K562 (cell line): ENCODE data around the gene BMP2K. TPM values are rescaled to one million over a fixed set of nuclear protein-coding genes. Genes with fewer than 3 reads are reported as not detected.

Source experiments
- ATAC-seq: fragments of 200-7000 bp; cut with Tn5 transposase; 3 replicates; pipeline ENCODE4 v1.9.1; 2020; ENCODE audit warnings: moderate library complexity
- BruUV-seq: library from RNA; stranded (reverse); fragments of 400-500 nt; replicated peaks from 2 replicates; lab custom pipeline; 2021; lab: Mats Ljungman, UMichigan
- CTCF ChIA-PET: fragments of 300-600 bp; formaldehyde crosslinking; extraction: SDS; loops from one replicate; lab custom pipeline; 2021; ENCODE audit warnings: low intra/inter-chr PET ratio; lab: Yijun Ruan, JAX
- POLR2A ChIA-PET: fragments of 300-600, 350-650 bp; sonication (Branson Sonifier 250); formaldehyde crosslinking; extraction: SDS; loops from one replicate; lab custom pipeline; 2021; ENCODE audit warnings: antibody characterized with exemption, inconsistent platforms; lab: Yijun Ruan, JAX
- DNase-seq, 4 experiments: peaks; one replicate each; pipeline versions ENCODE4 v3.0.0 to v3.0.0-alpha.2; 2011 to 2018; ENCODE audit warnings: low spot score in 3 of 4, mixed read lengths in 3 of 4; ENCODE audit errors: extremely low read depth in 1 of 4
- FAIRE-seq: peaks from 2 replicates; lab custom pipeline; 2011; peaks lifted over from hg19 to GRCh38; lab: Jason Lieb, UNC
- H2AFZ ChIP-seq: 2 replicates; pipeline ENCODE4 v1.6.0; 2011; ENCODE audit warnings: low read depth, low read length, control low read depth, inconsistent platforms
- H3K27ac ChIP-seq: fragments of 200-600 bp; 3 replicates; pipeline ENCODE4 v1.8.0; 2011; ENCODE audit warnings: low read depth, mild to moderate bottlenecking, control low read depth, inconsistent platforms, low read length, moderate library complexity, mixed read lengths; ENCODE audit errors: extremely low read depth
- H3K27me3 ChIP-seq, 2 experiments: fragments of 300-600 bp in 1 of 2; 2 replicates in 1 of 2; 3 replicates in 1 of 2; pipeline versions ENCODE4 v1.6.0 to v1.8.0; 2011; ENCODE audit warnings: inconsistent platforms in 2 of 2, low read length in 2 of 2, mild to moderate bottlenecking in 1 of 2, mixed read lengths in 1 of 2, moderate library complexity in 1 of 2; ENCODE audit not compliant: control insufficient read depth in 2 of 2, insufficient read depth in 2 of 2
- H3K36me3 ChIP-seq: fragments of 300-600 bp; 3 replicates; pipeline ENCODE4 v1.8.0; 2011; ENCODE audit warnings: mild to moderate bottlenecking, low read length, inconsistent platforms; ENCODE audit not compliant: control insufficient read depth, insufficient read depth
- H3K4me1 ChIP-seq, 2 experiments: fragments of 200-600 bp in 1 of 2; replicated peaks in 1 of 2; 2 replicates in 1 of 2; 3 replicates in 1 of 2; pipeline versions ENCODE4 v1.5.1 to v1.8.0; 2011; ENCODE audit warnings: inconsistent platforms in 2 of 2, low read length in 2 of 2, mild to moderate bottlenecking in 1 of 2, mixed read lengths in 1 of 2, moderate library complexity in 1 of 2; ENCODE audit not compliant: control insufficient read depth in 2 of 2, insufficient read depth in 2 of 2
- H3K4me2 ChIP-seq: 2 replicates; pipeline ENCODE4 v1.6.1; 2011; ENCODE audit warnings: low read length, control low read depth, inconsistent platforms, mixed read lengths; ENCODE audit not compliant: insufficient read depth
- H3K4me3 ChIP-seq: fragments of 200-600 bp; sonication (generic), shearing (Covaris generic); 2 replicates; pipeline ENCODE4 v1.5.1; 2016; ENCODE audit warnings: control low read depth, inconsistent platforms
- H3K79me2 ChIP-seq: fragments of 200-600 bp; 3 replicates; pipeline ENCODE4 v1.8.0; 2011; ENCODE audit warnings: low read length, inconsistent platforms; ENCODE audit not compliant: control insufficient read depth, insufficient read depth
- H3K9ac ChIP-seq, 2 experiments: 2 replicates each; pipeline versions ENCODE4 v1.6.0 to v1.6.1; 2011; ENCODE audit warnings: low read depth in 2 of 2, low read length in 2 of 2, control low read depth in 1 of 2, inconsistent platforms in 1 of 2, mild to moderate bottlenecking in 1 of 2, mixed read lengths in 1 of 2; ENCODE audit not compliant: insufficient read depth in 1 of 2
- H3K9me1 ChIP-seq: one replicate; pipeline ENCODE4 v1.6.0; 2011; ENCODE audit warnings: inconsistent platforms, mild to moderate bottlenecking, low read length, moderate library complexity; ENCODE audit not compliant: control insufficient read depth, insufficient read depth
- H3K9me3 ChIP-seq: replicated peaks from 2 replicates; pipeline ENCODE4 v1.5.1; 2011; ENCODE audit warnings: low read depth, low read length, inconsistent platforms; ENCODE audit not compliant: control insufficient read depth, insufficient read depth
- H4K20me1 ChIP-seq: replicated peaks from 2 replicates; pipeline ENCODE4 v1.6.1; 2011; ENCODE audit warnings: low read length, inconsistent platforms, mixed read lengths; ENCODE audit not compliant: control insufficient read depth, insufficient read depth
- ASH1L ChIP-seq: fragments of 450-650 bp; IDR thresholded peaks from 2 replicates; pipeline ENCODE4 v1.6.1; 2018; ENCODE audit warnings: borderline replicate concordance, mild to moderate bottlenecking, low read depth; ENCODE audit not compliant: partially characterized antibody
- CAMTA2 ChIP-seq: fragments of 250-450 bp; sonication (Bioruptor Pico); conservative IDR thresholded peaks from 2 replicates; pipeline ENCODE4 v1.5.1; 2022
- ELF4 ChIP-seq: fragments of 450-650 bp; formaldehyde crosslinking; IDR thresholded peaks from 2 replicates; pipeline ENCODE4 v1.4.0; 2022; ENCODE audit warnings: missing genetic modification characterization
- FOSL1 ChIP-seq: fragments of 200-800 bp; sonication (Bioruptor generic); conservative IDR thresholded peaks from 2 replicates; pipeline ENCODE4 v1.6.1; 2016; ENCODE audit warnings: missing genetic modification characterization, missing compliant biosample characterization
- FUS ChIP-seq: fragments of 200-400 bp; formaldehyde crosslinking; optimal IDR thresholded peaks from 2 replicates; pipeline ENCODE3; 2017; ENCODE audit warnings: low read depth, low read length
- HDGF ChIP-seq: fragments of 450-650 bp; IDR thresholded peaks from 2 replicates; pipeline ENCODE4 v1.6.1; 2016
- PCBP2 ChIP-seq: fragments of 200-400 bp; formaldehyde crosslinking; IDR thresholded peaks from 2 replicates; pipeline ENCODE4 v1.6.1; 2018; ENCODE audit warnings: low read length, low read depth, mild to moderate bottlenecking, moderate library complexity; ENCODE audit not compliant: poor library complexity, severe bottlenecking
- PHTF2 ChIP-seq: fragments of 250-450 bp; sonication (Bioruptor Pico); IDR thresholded peaks from 2 replicates; pipeline ENCODE4 v1.5.0; 2021; ENCODE audit warnings: mild to moderate bottlenecking
- THRB ChIP-seq: fragments of 450-650 bp; formaldehyde crosslinking; conservative IDR thresholded peaks from 2 replicates; pipeline ENCODE4 v1.4.0; 2022; ENCODE audit warnings: mild to moderate bottlenecking, missing genetic modification characterization
- whole genome bisulfite sequencing: fragments of 100-300 bp; shearing (Covaris generic); methylation state at CpG from one replicate; pipeline ENCODE4 v1.1.6; 2016; ENCODE audit warnings: low coverage, mixed read lengths; ENCODE audit not compliant: insufficient coverage; ENCODE audit errors: missing lambda C conversion rate; 5-methylcytosine and 5-hydroxymethylcytosine counted together
- in situ Hi-C: fragments of 300-500 bp; cut with MboI; formaldehyde crosslinking; loops from 4 replicates; pipeline ENCODE4 v1.15.0; 2018; ENCODE audit warnings: inconsistent platforms, mixed read lengths
- intact Hi-C: fragments of 100-400 bp; cut with micrococcal nuclease; formaldehyde crosslinking; loops from 2 replicates; pipeline ENCODE4 v1.14.2; 2022
- polyA plus RNA-seq, 8 experiments: library from polyadenylated mRNA; depleted of rRNA in 4 of 8; stranded (reverse) in 5 of 8; unstranded in 3 of 8; fragments of >200 nt; fragmentation: Nextera tagmentation in 2 of 8; fragmentation: Illumina TruSeq in 1 of 8; extraction: Ambion mirVana in 2 of 8; extraction: Trizol in 1 of 8; gene quantifications; 2 replicates each; pipeline versions ENCODE4 v1.2.1 to v1.2.3, GENCODE V29; 2011 to 2014; ENCODE audit warnings: inconsistent platforms in 1 of 8, missing spikeins in 1 of 8
- total RNA-seq, 7 experiments: library from RNA; depleted of rRNA in 6 of 7; stranded (reverse); fragments of >200 nt in 6 of 7; fragmentation: Illumina TruSeq in 2 of 7; extraction: Trizol in 2 of 7; gene quantifications; 2 replicates each; pipeline versions ENCODE4 v1.2.1 to v1.2.3, GENCODE V29; 2011 to 2021; ENCODE audit warnings: low replicate concordance in 1 of 7

BMP2K gene
- total and polyA plus RNA-seq, 9 of the 15 experiments (the other 6 are each of a cell fraction or from before 2014, with no cell fraction given): 17.0 to 217 (median 104) TPM

GRCh38 chr4:78754872-78755271 lies 21.3 kb upstream of the BMP2K start:
- Histone ChIP-seq H3K27me3 (no peaks in the 10 kb centered on the region), H3K9ac (no peak overlapping the region), H3K36me3 (no peaks in the 10 kb centered on the region), H3K9me3 (no peaks in the 10 kb centered on the region), H3K27ac (no peak overlapping the region), H3K4me2 (no peak overlapping the region), H3K9me1 (no peaks in the 10 kb centered on the region), H2AFZ (0 out of 2 replicates have a peak overlapping the region, but pooled peaks have one; percentile 20), H3K4me3 (no peak overlapping the region), H3K79me2 (no peaks in the 10 kb centered on the region), H3K4me1 (peaks cover 0 to 6% of the 10 kb centered on the region in 2 experiments; a peak in 3 of 5 replicates), H4K20me1 (no peaks in the 10 kb centered on the region)
- TF ChIP-seq FOSL1 (tag) (peak; percentile 58), FUS (no peak)
- ATAC-seq: no peak
- POLR2A ChIA-PET: interaction anchor here (1.6 kb wide), 1 partner anchor 10 kb away, joined by 3 read pairs; no protein-coding TSS in a partner anchor
- BruUV-seq: no TSS peak
- intact Hi-C loops (no loop called here), in situ Hi-C loops (no loop called here)
- 52% methylated on average over 3 of the region's 3 CpGs for WGBS
- DNase-seq: no peak
- FAIRE-seq: no peak
- CTCF ChIA-PET: no interaction called here

GRCh38 chr4:78756137-78756536 lies 20.0 kb upstream of the BMP2K start:
- Histone ChIP-seq H3K9ac (no peak overlapping the region), H3K9me1 (no peaks in the 10 kb centered on the region), H3K36me3 (no peaks in the 10 kb centered on the region), H3K27me3 (no peaks in the 10 kb centered on the region), H3K4me1 (no peaks in the 10 kb centered on the region), H2AFZ (no peak overlapping the region)
- no TSS peak for BruUV-seq
- WGBS: 74% methylated on average over 3 of the region's 3 CpGs
- no peak for ATAC-seq
- ChIA-PET POLR2A (interaction anchor here (0.6 to 1.6 kb wide), 3 partner anchors 11 to 158 kb away, joined by 3 read pairs; no protein-coding TSS in a partner anchor), CTCF (no interaction called here)
- TF ChIP-seq CAMTA2 (CRISPR knock-in tag): no peak
- TF ChIP-seq PCBP2: no peak
- no peak for TF ChIP-seq ELF4 (CRISPR knock-in tag)
- no peak for TF ChIP-seq PHTF2 (CRISPR knock-in tag)
- no peak for TF ChIP-seq HDGF
- no peak for TF ChIP-seq ASH1L
- no peak for TF ChIP-seq THRB (CRISPR knock-in tag)
- TF ChIP-seq, all 486 proteins: peak for 0
- Histone ChIP-seq H3K4me2 (no peak overlapping the region), H3K79me2 (no peaks in the 10 kb centered on the region), H4K20me1 (no peaks in the 10 kb centered on the region), H3K4me3 (no peak overlapping the region), H3K9me3 (no peaks in the 10 kb centered on the region), H3K27ac (no peak overlapping the region)
- DNase-seq: no peak
- intact Hi-C loops: no loop called here
- in situ Hi-C loops: no loop called here
- no peak for FAIRE-seq
